ENCODE results near the gene PSPC1.

The PSPC1 gene

GRCh38 chr13:19673473-19674430 lies 109.0 kb downstream of the PSPC1 start:
- Histone ChIP-seq H3K36me3 (ENCODE audit: low read length) (peaks cover 38% of the 10 kb centered on the region), H3K9me2 (replicated peaks; ENCODE audit: insufficient read depth, low read length) (no peaks in the 10 kb centered on the region), H3K27me3 (ENCODE audit: low read length) (no peaks in the 10 kb centered on the region), H4K20me1 (ENCODE audit: low read depth, low read length) (peaks cover 4% of the 10 kb centered on the region; the same call in 1 of the 2 replicates), H3K9ac (ENCODE audit: low read length) (no peak overlapping the region), H3F3A (ENCODE audit: insufficient read depth) (peaks cover 13% of the 10 kb centered on the region; the same call in 1 of the 2 replicates), H2AFZ (ENCODE audit: low read depth, low read length, severe bottlenecking) (no peak overlapping the region), H3K4me3 (ENCODE audit: insufficient read depth, low read length, poor library complexity, severe bottlenecking) (no peak overlapping the region), H3K9me3 (ENCODE audit: insufficient read depth, low read length) (no peaks in the 10 kb centered on the region), H3K4me2 (ENCODE audit: low read depth, low read length, poor library complexity, severe bottlenecking) (no peak overlapping the region), H3K27ac (ENCODE audit: low read depth, low read length) (no peak overlapping the region), H3K79me2 (ENCODE audit: insufficient read depth, low read length) (no peaks in the 10 kb centered on the region)
- no peak for TF ChIP-seq CTCF (IDR thresholded peaks at IDR 0.05; ENCODE audit: insufficient read depth, low read length, poor library complexity, severe bottlenecking)
- no peak for TF ChIP-seq EZH2phosphoT487 (conservative IDR thresholded peaks at IDR 0.05; ENCODE audit: low read length)

- no peaks in the 10 kb centered on the region for H3K79me2 ChIP-seq (ENCODE audit: insufficient read depth, low read length)
- TF ChIP-seq CTCF (IDR thresholded peaks at IDR 0.05; ENCODE audit: insufficient read depth, low read length, poor library complexity, severe bottlenecking) (no peak), EZH2phosphoT487 (conservative IDR thresholded peaks at IDR 0.05; ENCODE audit: low read length) (no peak)
- no peaks in the 10 kb centered on the region for H3K9me2 ChIP-seq (replicated peaks; ENCODE audit: insufficient read depth, low read length)
- no peaks in the 10 kb centered on the region for H3K9me3 ChIP-seq (ENCODE audit: insufficient read depth, low read length)
- peaks cover 43% of the 10 kb centered on the region for H3K36me3 ChIP-seq (ENCODE audit: low read length)
- H3K27ac ChIP-seq (ENCODE audit: low read depth, low read length) = no peak overlapping the region
- peaks cover 13% of the 10 kb centered on the region; the same call in 1 of the 2 replicates for H3F3A ChIP-seq (ENCODE audit: insufficient read depth)
- H3K27me3 ChIP-seq (ENCODE audit: low read length) = no peaks in the 10 kb centered on the region
- no peak overlapping the region for H2AFZ ChIP-seq (ENCODE audit: low read depth, low read length, severe bottlenecking)
- peaks cover 4% of the 10 kb centered on the region; the same call in 1 of the 2 replicates for H4K20me1 ChIP-seq (ENCODE audit: low read depth, low read length)
- H3K9ac ChIP-seq (ENCODE audit: low read length) = no peak overlapping the region
- no peak overlapping the region for H3K4me3 ChIP-seq (ENCODE audit: insufficient read depth, low read length, poor library complexity, severe bottlenecking)
- no peak overlapping the region for H3K4me2 ChIP-seq (ENCODE audit: low read depth, low read length, poor library complexity, severe bottlenecking)
Observed at GRCh38 chr13:19672990-19673389, 109.8 kb downstream of the PSPC1 start.

GRCh38 chr13:19670147-19670546 lies 112.6 kb downstream of the PSPC1 start:
- H3K27me3 ChIP-seq (ENCODE audit: low read length) = no peaks in the 10 kb centered on the region
- H2AFZ ChIP-seq (ENCODE audit: low read depth, low read length, severe bottlenecking) = no peak overlapping the region
- no peaks in the 10 kb centered on the region for H3K79me2 ChIP-seq (ENCODE audit: insufficient read depth, low read length)
- no peaks in the 10 kb centered on the region for H3K9me3 ChIP-seq (ENCODE audit: insufficient read depth, low read length)
- no peak overlapping the region for H3K4me3 ChIP-seq (ENCODE audit: insufficient read depth, low read length, poor library complexity, severe bottlenecking)
- H3K9me2 ChIP-seq (replicated peaks; ENCODE audit: insufficient read depth, low read length) = no peaks in the 10 kb centered on the region
- H3K27ac ChIP-seq (ENCODE audit: low read depth, low read length) = no peak overlapping the region
- H3K36me3 ChIP-seq (ENCODE audit: low read length) = peaks cover 35% of the 10 kb centered on the region
- TF ChIP-seq CTCF (IDR thresholded peaks at IDR 0.05; ENCODE audit: insufficient read depth, low read length, poor library complexity, severe bottlenecking) = no peak
- no peak for TF ChIP-seq EZH2phosphoT487 (conservative IDR thresholded peaks at IDR 0.05; ENCODE audit: low read length)
- no peak overlapping the region for H3K4me2 ChIP-seq (ENCODE audit: low read depth, low read length, poor library complexity, severe bottlenecking)
- H4K20me1 ChIP-seq (ENCODE audit: low read depth, low read length) = no peaks in the 10 kb centered on the region; the same call in 1 of the 2 replicates
- no peak overlapping the region for H3K9ac ChIP-seq (ENCODE audit: low read length)
- 0 out of 2 replicates have a peak, but pooled peaks cover 10% of the 10 kb centered on the region for H3F3A ChIP-seq (ENCODE audit: insufficient read depth)
